HCT116 (cell line): ENCODE results near the gene CDC42BPA. TPM values are rescaled to one million over a fixed set of nuclear protein-coding genes. Genes with fewer than 3 reads are reported as not detected.

ENCODE experiments used
- ATAC-seq: fragments of 200-7000 bp; cut with Tn5 transposase; 2 replicates; pipeline ENCODE4 v1.9.1; 2020; ENCODE audit warnings: mild to moderate bottlenecking, moderate library complexity
- BruUV-seq: library from RNA; stranded (reverse); fragments of 400-500 nt; replicated peaks from 2 replicates; lab custom pipeline; 2021; lab: Mats Ljungman, UMichigan
- CTCF ChIA-PET: fragments of 300-600 bp; sonication (Branson Sonifier 250); formaldehyde crosslinking; loops from one replicate; lab custom pipeline; 2021; ENCODE audit warnings: antibody characterized with exemption; lab: Charles Lee
- POLR2A ChIA-PET: fragments of 300-600, 350-600 bp; sonication (Branson Sonifier 250); formaldehyde crosslinking; loops from one replicate; lab custom pipeline; 2021; ENCODE audit warnings: antibody characterized with exemption; lab: Charles Lee
- RAD21 ChIA-PET, 2 experiments: fragments of 300-600 bp; sonication (Branson Sonifier 250); formaldehyde crosslinking; loops; one replicate each; lab custom pipeline; 2023; ENCODE audit warnings: low total read pairs in 2 of 2; ENCODE audit not compliant: uncharacterized antibody in 2 of 2, unreplicated experiment in 2 of 2, low non-redundant PET in 1 of 2; lab: Charles Lee
- DNase-seq: peaks from one replicate; pipeline ENCODE4 v3.0.0-alpha.2; 2010; ENCODE audit warnings: low read depth, low spot score
- H2AFZ ChIP-seq: fragments of 200-600 bp; shearing (Covaris generic), sonication (generic); 2 replicates; pipeline ENCODE4 v1.6.1; 2017; ENCODE audit warnings: low read depth, mixed run types, mixed read lengths, antibody characterized with exemption, low read length; ENCODE audit not compliant: poor library complexity, severe bottlenecking
- H3K27ac ChIP-seq: 2 replicates; pipeline ENCODE4 v1.5.1; 2012; ENCODE audit warnings: low read depth, low read length
- H3K27me3 ChIP-seq: fragments of 200-600 bp; sonication (generic); 2 replicates; pipeline ENCODE4 v1.6.1; 2016; ENCODE audit warnings: mixed run types, low read length, mixed read lengths; ENCODE audit not compliant: insufficient read depth
- H3K36me3 ChIP-seq, 2 experiments: fragments of 200-500 bp in 1 of 2; fragments of 200-600 bp in 1 of 2; sonication (Bioruptor generic) in 1 of 2; sonication (generic) in 1 of 2; 2 replicates each; pipeline versions ENCODE4 v1.5.1 to v1.6.1; 2014 to 2016; ENCODE audit warnings: low read length in 2 of 2, inconsistent platforms in 1 of 2, mixed read lengths in 1 of 2, mixed run types in 1 of 2; ENCODE audit not compliant: insufficient read depth in 2 of 2, control insufficient read depth in 1 of 2
- H3K4me1 ChIP-seq, 2 experiments: fragments of 200-600 bp in 1 of 2; sonication (generic) in 1 of 2; 2 replicates each; pipeline versions ENCODE4 v1.5.1 to v1.6.1; 2012 to 2017; ENCODE audit warnings: low read length in 2 of 2, inconsistent platforms in 1 of 2, mild to moderate bottlenecking in 1 of 2, mixed read lengths in 1 of 2, mixed run types in 1 of 2, moderate library complexity in 1 of 2; ENCODE audit not compliant: insufficient read depth in 2 of 2, control insufficient read depth in 1 of 2
- H3K4me2 ChIP-seq: fragments of 200-600 bp; sonication (generic); 2 replicates; pipeline ENCODE4 v1.6.1; 2017; ENCODE audit warnings: mixed run types, low read length, mixed read lengths
- H3K4me3 ChIP-seq, 2 experiments: fragments of 200-600 bp in 1 of 2; sonication (generic) in 1 of 2; replicated peaks in 1 of 2; 2 replicates each; pipeline ENCODE4 v1.5.1; 2011 to 2016; ENCODE audit warnings: low read length in 2 of 2, control low read depth in 1 of 2, low read depth in 1 of 2, mild to moderate bottlenecking in 1 of 2, mixed read lengths in 1 of 2, mixed run types in 1 of 2
- H3K79me2 ChIP-seq: fragments of 200-600 bp; sonication (generic); 2 replicates; pipeline ENCODE4 v1.6.1; 2017; ENCODE audit warnings: mild to moderate bottlenecking, mixed run types, low read length, moderate library complexity, mixed read lengths; ENCODE audit not compliant: insufficient read depth
- H3K9ac ChIP-seq: fragments of 200-600 bp; sonication (generic); 2 replicates; pipeline ENCODE4 v1.6.1; 2016; ENCODE audit warnings: low read length, mixed read lengths
- H3K9me2 ChIP-seq: fragments of 200-600 bp; sonication (generic), shearing (Covaris generic); 2 replicates; pipeline ENCODE4 v1.6.1; 2017; ENCODE audit warnings: mixed run types, mild to moderate bottlenecking, moderate library complexity; ENCODE audit not compliant: insufficient read depth
- H3K9me3 ChIP-seq, 2 experiments: fragments of 200-500 bp in 1 of 2; fragments of 200-600 bp in 1 of 2; sonication (Bioruptor generic) in 1 of 2; sonication (generic) in 1 of 2; 2 replicates each; pipeline ENCODE4 v1.6.1; 2014 to 2017; ENCODE audit warnings: low read length in 2 of 2, mixed read lengths in 2 of 2, inconsistent platforms in 1 of 2, low read depth in 1 of 2, mild to moderate bottlenecking in 1 of 2, mixed run types in 1 of 2, moderate library complexity in 1 of 2; ENCODE audit not compliant: control insufficient read depth in 1 of 2, insufficient read depth in 1 of 2
- H4K20me1 ChIP-seq: fragments of 200-600 bp; sonication (generic), shearing (Covaris generic); 2 replicates; pipeline ENCODE4 v1.6.1; 2017; ENCODE audit warnings: mixed run types, mild to moderate bottlenecking, moderate library complexity; ENCODE audit not compliant: insufficient read depth
- CBX3 ChIP-seq: IDR thresholded peaks from 2 replicates; pipeline ENCODE4 v1.6.1; 2012; ENCODE audit warnings: low read depth
- CEBPB ChIP-seq: IDR thresholded peaks from 2 replicates; pipeline ENCODE4 v1.6.1; 2012; ENCODE audit warnings: low read depth
- ELF1 ChIP-seq: IDR thresholded peaks from 2 replicates; pipeline ENCODE4 v1.6.1; 2012; ENCODE audit warnings: low read depth, borderline replicate concordance
- EZH2 ChIP-seq: fragments of 200-600 bp; sonication (generic); IDR thresholded peaks from 2 replicates; pipeline ENCODE4 v1.6.1; 2017; ENCODE audit warnings: antibody characterized with exemption, mixed run types
- FOSL1 ChIP-seq: IDR thresholded peaks from 2 replicates; pipeline ENCODE4 v1.6.1; 2012; ENCODE audit warnings: low read depth
- JUND ChIP-seq: IDR thresholded peaks from 2 replicates; pipeline ENCODE4 v1.6.1; 2012
- POLR2A ChIP-seq: IDR thresholded peaks from 2 replicates; pipeline ENCODE4 v1.7.0; 2011; ENCODE audit warnings: borderline replicate concordance; ENCODE audit not compliant: insufficient read depth, insufficient read length; ENCODE audit errors: extremely low read depth
- RAD21 ChIP-seq: IDR thresholded peaks from 2 replicates; pipeline ENCODE4 v1.6.1; 2012; ENCODE audit warnings: low read depth, mild to moderate bottlenecking
- SP1 ChIP-seq: IDR thresholded peaks from 2 replicates; pipeline ENCODE4 v1.6.1; 2012; ENCODE audit warnings: low read depth
- TCF7L2 ChIP-seq: IDR thresholded peaks from 2 replicates; pipeline ENCODE4 v1.7.0; 2011; ENCODE audit warnings: borderline replicate concordance, inconsistent platforms; ENCODE audit not compliant: insufficient read depth, insufficient read length; ENCODE audit errors: extremely low read depth
- YY1 ChIP-seq: IDR thresholded peaks from 2 replicates; pipeline ENCODE4 v1.6.1; 2011; ENCODE audit warnings: low read length, low read depth, moderate library complexity, mild to moderate bottlenecking; ENCODE audit not compliant: insufficient replicate concordance; ENCODE audit errors: extremely low read depth
- ZFX ChIP-seq: fragments of 450-650 bp; IDR thresholded peaks from 2 replicates; pipeline ENCODE4 v1.6.1; 2017
- ZNF274 ChIP-seq: fragments of 200-500 bp; sonication (Bioruptor generic); IDR thresholded peaks from 2 replicates; pipeline ENCODE4 v1.6.1; 2014; ENCODE audit warnings: mild to moderate bottlenecking, low read depth, low read length, inconsistent platforms
- intact Hi-C: fragments of 100-400 bp; cut with micrococcal nuclease; formaldehyde crosslinking; loops from 2 replicates; pipeline ENCODE4 v1.10.0; 2022
- total RNA-seq: library from RNA; stranded (reverse); gene quantifications from one replicate; pipeline ENCODE4 v1.2.1, GENCODE V29; 2021; ENCODE audit not compliant: unreplicated experiment
- TF ChIP-seq, protein P1 (sequence below), 3 experiments: fragments of 200-600 bp in 1 of 3; sonication (generic) in 1 of 3; IDR thresholded peaks in 2 of 3; conservative IDR thresholded peaks in 1 of 3; 2 replicates each; pipeline ENCODE4 v1.5.1; 2012 to 2017; ENCODE audit warnings: low read depth in 2 of 3, low read length in 2 of 3, antibody characterized with exemption in 1 of 3, borderline replicate concordance in 1 of 3, control low read depth in 1 of 3, mild to moderate bottlenecking in 1 of 3, mixed read lengths in 1 of 3, mixed run types in 1 of 3, moderate library complexity in 1 of 3; ENCODE audit not compliant: insufficient read depth in 1 of 3
- TF ChIP-seq, protein P2 (sequence below): IDR thresholded peaks from 2 replicates; pipeline ENCODE4 v1.6.1; 2012; ENCODE audit warnings: low read depth
- TF ChIP-seq, protein P3 (sequence below): IDR thresholded peaks from 2 replicates; pipeline ENCODE4 v1.6.1; 2012
- TF ChIP-seq, protein P4 (sequence below): IDR thresholded peaks from 2 replicates; pipeline ENCODE4 v1.6.1; 2012

The CDC42BPA gene
- total RNA-seq, 1 experiment from 2014 or later: 44.0 TPM

DNA sequence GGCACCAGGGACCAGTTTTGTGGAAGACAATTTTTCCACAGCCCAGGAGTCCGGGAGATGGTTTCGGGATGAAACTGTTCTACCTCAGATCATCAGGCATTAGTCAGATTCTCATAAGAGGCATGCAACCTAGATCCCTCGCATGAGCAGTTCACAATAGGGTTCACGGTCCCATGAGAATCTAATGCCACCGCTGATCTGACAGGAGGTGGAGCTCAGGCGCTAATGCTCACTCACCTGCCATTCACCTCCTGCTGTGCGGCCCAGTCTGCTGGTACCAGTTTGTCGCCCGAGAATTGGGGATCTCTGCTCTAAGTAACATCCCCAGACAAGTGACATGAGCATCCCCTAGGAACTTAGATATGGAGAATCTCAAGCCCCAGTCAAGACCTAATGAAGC, 197.5 kb downstream of the CDC42BPA start:
- H3K9me2 ChIP-seq: no peaks in the 10 kb centered on the region
- BruUV-seq: no TSS peak
- H3K9me3 ChIP-seq: no peaks in the 10 kb centered on the region
- ChIA-PET POLR2A (no interaction called here), CTCF (no interaction called here), RAD21 (no interaction called here)
- no peaks in the 10 kb centered on the region for H3K36me3 ChIP-seq
- no peaks in the 10 kb centered on the region for H3K27me3 ChIP-seq
- no peak for DNase-seq
- no peak for ATAC-seq
- H3K4me3 ChIP-seq: no peak overlapping the region
- no peak overlapping the region for H3K4me2 ChIP-seq
- no peaks in the 10 kb centered on the region for H3K79me2 ChIP-seq
- H3K27ac ChIP-seq: no peak overlapping the region
- H4K20me1 ChIP-seq: no peaks in the 10 kb centered on the region
- H3K9ac ChIP-seq: no peak overlapping the region
- no peaks in the 10 kb centered on the region for H3K4me1 ChIP-seq
- intact Hi-C loops: no loop called here
- no peak overlapping the region for H2AFZ ChIP-seq
- TF ChIP-seq CEBPB (no peak), TCF7L2 (no peak), CBX3 (no peak), ZNF274 (no peak), RAD21 (no peak), JUND (no peak), YY1 (no peak), FOSL1 (no peak), SP1 (no peak), POLR2A (no peak), ZFX (no peak), ELF1 (no peak), EZH2 (no peak)
- TF ChIP-seq, protein P1, sequence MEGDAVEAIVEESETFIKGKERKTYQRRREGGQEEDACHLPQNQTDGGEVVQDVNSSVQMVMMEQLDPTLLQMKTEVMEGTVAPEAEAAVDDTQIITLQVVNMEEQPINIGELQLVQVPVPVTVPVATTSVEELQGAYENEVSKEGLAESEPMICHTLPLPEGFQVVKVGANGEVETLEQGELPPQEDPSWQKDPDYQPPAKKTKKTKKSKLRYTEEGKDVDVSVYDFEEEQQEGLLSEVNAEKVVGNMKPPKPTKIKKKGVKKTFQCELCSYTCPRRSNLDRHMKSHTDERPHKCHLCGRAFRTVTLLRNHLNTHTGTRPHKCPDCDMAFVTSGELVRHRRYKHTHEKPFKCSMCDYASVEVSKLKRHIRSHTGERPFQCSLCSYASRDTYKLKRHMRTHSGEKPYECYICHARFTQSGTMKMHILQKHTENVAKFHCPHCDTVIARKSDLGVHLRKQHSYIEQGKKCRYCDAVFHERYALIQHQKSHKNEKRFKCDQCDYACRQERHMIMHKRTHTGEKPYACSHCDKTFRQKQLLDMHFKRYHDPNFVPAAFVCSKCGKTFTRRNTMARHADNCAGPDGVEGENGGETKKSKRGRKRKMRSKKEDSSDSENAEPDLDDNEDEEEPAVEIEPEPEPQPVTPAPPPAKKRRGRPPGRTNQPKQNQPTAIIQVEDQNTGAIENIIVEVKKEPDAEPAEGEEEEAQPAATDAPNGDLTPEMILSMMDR (IDR thresholded peaks at IDR 0.05 in 2 of 3, conservative IDR thresholded peaks at IDR 0.05 in 1 of 3; ENCODE audit: borderline replicate concordance in 1 of 3, insufficient read depth in 1 of 3, low read depth in 2 of 3, low read length in 2 of 3): no peak
- TF ChIP-seq, protein P2, sequence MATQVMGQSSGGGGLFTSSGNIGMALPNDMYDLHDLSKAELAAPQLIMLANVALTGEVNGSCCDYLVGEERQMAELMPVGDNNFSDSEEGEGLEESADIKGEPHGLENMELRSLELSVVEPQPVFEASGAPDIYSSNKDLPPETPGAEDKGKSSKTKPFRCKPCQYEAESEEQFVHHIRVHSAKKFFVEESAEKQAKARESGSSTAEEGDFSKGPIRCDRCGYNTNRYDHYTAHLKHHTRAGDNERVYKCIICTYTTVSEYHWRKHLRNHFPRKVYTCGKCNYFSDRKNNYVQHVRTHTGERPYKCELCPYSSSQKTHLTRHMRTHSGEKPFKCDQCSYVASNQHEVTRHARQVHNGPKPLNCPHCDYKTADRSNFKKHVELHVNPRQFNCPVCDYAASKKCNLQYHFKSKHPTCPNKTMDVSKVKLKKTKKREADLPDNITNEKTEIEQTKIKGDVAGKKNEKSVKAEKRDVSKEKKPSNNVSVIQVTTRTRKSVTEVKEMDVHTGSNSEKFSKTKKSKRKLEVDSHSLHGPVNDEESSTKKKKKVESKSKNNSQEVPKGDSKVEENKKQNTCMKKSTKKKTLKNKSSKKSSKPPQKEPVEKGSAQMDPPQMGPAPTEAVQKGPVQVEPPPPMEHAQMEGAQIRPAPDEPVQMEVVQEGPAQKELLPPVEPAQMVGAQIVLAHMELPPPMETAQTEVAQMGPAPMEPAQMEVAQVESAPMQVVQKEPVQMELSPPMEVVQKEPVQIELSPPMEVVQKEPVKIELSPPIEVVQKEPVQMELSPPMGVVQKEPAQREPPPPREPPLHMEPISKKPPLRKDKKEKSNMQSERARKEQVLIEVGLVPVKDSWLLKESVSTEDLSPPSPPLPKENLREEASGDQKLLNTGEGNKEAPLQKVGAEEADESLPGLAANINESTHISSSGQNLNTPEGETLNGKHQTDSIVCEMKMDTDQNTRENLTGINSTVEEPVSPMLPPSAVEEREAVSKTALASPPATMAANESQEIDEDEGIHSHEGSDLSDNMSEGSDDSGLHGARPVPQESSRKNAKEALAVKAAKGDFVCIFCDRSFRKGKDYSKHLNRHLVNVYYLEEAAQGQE: no peak
- TF ChIP-seq, protein P3, sequence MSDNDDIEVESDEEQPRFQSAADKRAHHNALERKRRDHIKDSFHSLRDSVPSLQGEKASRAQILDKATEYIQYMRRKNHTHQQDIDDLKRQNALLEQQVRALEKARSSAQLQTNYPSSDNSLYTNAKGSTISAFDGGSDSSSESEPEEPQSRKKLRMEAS: no peak
- TF ChIP-seq, protein P4, sequence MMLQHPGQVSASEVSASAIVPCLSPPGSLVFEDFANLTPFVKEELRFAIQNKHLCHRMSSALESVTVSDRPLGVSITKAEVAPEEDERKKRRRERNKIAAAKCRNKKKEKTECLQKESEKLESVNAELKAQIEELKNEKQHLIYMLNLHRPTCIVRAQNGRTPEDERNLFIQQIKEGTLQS: no peak
